Neuronal stem cell (in vitro differentiated cells): Measurements from ENCODE around the gene IL16.

ENCODE experiments used
- DNase-seq: peaks from one replicate; pipeline ENCODE4 v3.0.0-alpha.2; 2013; ENCODE audit warnings: low spot score
- H2AFZ ChIP-seq: one replicate; pipeline ENCODE4 v1.6.1; 2013; ENCODE audit warnings: mild to moderate bottlenecking, low read length, inconsistent platforms
- H2AK5ac ChIP-seq: 2 replicates; pipeline ENCODE4 v1.6.1; 2013; ENCODE audit warnings: low read depth, mild to moderate bottlenecking, inconsistent platforms, low read length, moderate library complexity, mixed read lengths
- H2BK120ac ChIP-seq: 2 replicates; pipeline ENCODE4 v1.6.1; 2013; ENCODE audit warnings: low read depth, mild to moderate bottlenecking, inconsistent platforms, low read length, moderate library complexity, mixed read lengths
- H2BK12ac ChIP-seq: one replicate; pipeline ENCODE4 v1.6.1; 2013; ENCODE audit warnings: low read length, inconsistent platforms
- H2BK15ac ChIP-seq: 2 replicates; pipeline ENCODE4 v1.6.1; 2013; ENCODE audit warnings: mild to moderate bottlenecking, low read length, inconsistent platforms, mixed read lengths
- H2BK5ac ChIP-seq: one replicate; pipeline ENCODE4 v1.6.1; 2013; ENCODE audit warnings: inconsistent platforms, mild to moderate bottlenecking, low read length, moderate library complexity
- H3K14ac ChIP-seq: one replicate; pipeline ENCODE4 v1.6.1; 2013; ENCODE audit warnings: low read length, inconsistent platforms
- H3K18ac ChIP-seq: 2 replicates; pipeline ENCODE4 v1.6.1; 2013; ENCODE audit warnings: low read length, inconsistent platforms
- H3K23ac ChIP-seq: 2 replicates; pipeline ENCODE4 v1.6.1; 2013; ENCODE audit warnings: low read depth, mild to moderate bottlenecking, mixed read lengths, low read length, inconsistent platforms; ENCODE audit not compliant: poor library complexity
- H3K27ac ChIP-seq: replicated peaks from 3 replicates; pipeline ENCODE4 v1.5.1; 2013; ENCODE audit warnings: low read length, inconsistent platforms
- H3K27me3 ChIP-seq, 3 experiments: 2 replicates each; pipeline ENCODE4 v1.6.1; 2013; ENCODE audit warnings: low read length in 3 of 3, mild to moderate bottlenecking in 2 of 3, inconsistent platforms in 1 of 3, low read depth in 1 of 3, mixed read lengths in 1 of 3, moderate library complexity in 1 of 3; ENCODE audit not compliant: control insufficient read depth in 3 of 3, insufficient read depth in 3 of 3
- H3K36me3 ChIP-seq, 2 donors: replicated peaks in 1 of 2; 2 replicates each; pipeline ENCODE4 v1.6.1; 2013; ENCODE audit warnings: low read length in 2 of 2; ENCODE audit not compliant: control insufficient read depth in 2 of 2, insufficient read depth in 2 of 2
- H3K4ac ChIP-seq: 2 replicates; pipeline ENCODE4 v1.6.1; 2013; ENCODE audit warnings: inconsistent platforms, mild to moderate bottlenecking, low read length, moderate library complexity
- H3K4me1 ChIP-seq, 2 donors: 1 replicate in 1 of 2; 2 replicates in 1 of 2; pipeline ENCODE4 v1.6.1; 2013; ENCODE audit warnings: low read length in 2 of 2, low read depth in 1 of 2; ENCODE audit not compliant: control insufficient read depth in 2 of 2, insufficient read depth in 1 of 2
- H3K4me2 ChIP-seq: one replicate; pipeline ENCODE4 v1.6.1; 2013; ENCODE audit warnings: mild to moderate bottlenecking, low read length, inconsistent platforms; ENCODE audit not compliant: insufficient read depth, poor library complexity, severe bottlenecking
- H3K4me3 ChIP-seq, 2 donors: 2 replicates each; pipeline ENCODE4 v1.5.1; 2013; ENCODE audit warnings: low read length in 2 of 2, mild to moderate bottlenecking in 2 of 2, inconsistent platforms in 1 of 2, moderate library complexity in 1 of 2
- H3K79me1 ChIP-seq: one replicate; pipeline ENCODE4 v1.6.1; 2013; ENCODE audit warnings: low read depth, mild to moderate bottlenecking, inconsistent platforms, low read length, moderate library complexity
- H3K9ac ChIP-seq: one replicate; pipeline ENCODE4 v1.6.1; 2013; ENCODE audit warnings: mild to moderate bottlenecking, low read depth, low read length, inconsistent platforms; ENCODE audit not compliant: poor library complexity
- H3K9me3 ChIP-seq, 2 donors: replicated peaks in 1 of 2; 2 replicates each; pipeline versions ENCODE3 to v1.6.1; 2013; ENCODE audit warnings: low read length in 2 of 2, mild to moderate bottlenecking in 2 of 2, inconsistent platforms in 1 of 2, low read depth in 1 of 2, mixed read lengths in 1 of 2, moderate library complexity in 1 of 2; ENCODE audit not compliant: control insufficient read depth in 2 of 2, insufficient read depth in 1 of 2
- H4K8ac ChIP-seq: one replicate; pipeline ENCODE4 v1.6.1; 2013; ENCODE audit warnings: low read depth, mild to moderate bottlenecking, inconsistent platforms, low read length, moderate library complexity
- H4K91ac ChIP-seq: one replicate; pipeline ENCODE4 v1.6.1; 2013; ENCODE audit warnings: low read length, low read depth, mild to moderate bottlenecking, inconsistent platforms; ENCODE audit not compliant: poor library complexity
- WGBS, 2 donors: extraction: QIAGEN DNeasy Blood & Tissue Kit; methylation state at CpG; one replicate each; pipeline ENCODE4 v1.1.7; 2013; ENCODE audit warnings: missing lambda C conversion rate in 2 of 2, mixed read lengths in 1 of 2; ENCODE audit not compliant: insufficient read length in 2 of 2, insufficient replicate concordance in 1 of 2; ENCODE audit errors: extremely low coverage in 2 of 2; 5-methylcytosine and 5-hydroxymethylcytosine counted together

IL16 gene

GRCh38 chr15:81341351-81341750, 144.7 kb downstream of the IL16 start:
- H3K79me1 ChIP-seq, result no peaks in the 10 kb centered on the region
- H4K91ac ChIP-seq, result no peak overlapping the region
- H3K23ac ChIP-seq, result no peak overlapping the region
- H2BK15ac ChIP-seq, result no peak overlapping the region
- DNase-seq, result no peak
- no peak overlapping the region for H3K18ac ChIP-seq
- WGBS, 2 donors, result no CpG with 5 or more reads among the region's 4 CpGs
- H3K9me3 ChIP-seq, result no peaks in the 10 kb centered on the region
- H3K4me2 ChIP-seq, result no peak overlapping the region
- no peaks in the 10 kb centered on the region for H3K4me1 ChIP-seq
- no peak overlapping the region for H2AFZ ChIP-seq
- H3K27ac ChIP-seq, result no peak overlapping the region
- no peak overlapping the region for H3K4me3 ChIP-seq
- H3K27me3 ChIP-seq, result no peaks in the 10 kb centered on the region
- H3K36me3 ChIP-seq, result no peaks in the 10 kb centered on the region
- no peak overlapping the region for H2BK120ac ChIP-seq
- no peak overlapping the region for H2BK5ac ChIP-seq
- H3K4ac ChIP-seq, result no peak overlapping the region
- H4K8ac ChIP-seq, result no peak overlapping the region
- no peak overlapping the region for H2AK5ac ChIP-seq
- no peak overlapping the region for H2BK12ac ChIP-seq
- H3K14ac ChIP-seq, result no peak overlapping the region
- H3K9ac ChIP-seq, result no peak overlapping the region

GRCh38 chr15:81343371-81343770, 146.7 kb downstream of the IL16 start:
- no peak overlapping the region for H3K14ac ChIP-seq
- H4K91ac ChIP-seq, result no peak overlapping the region
- no peak overlapping the region for H3K4ac ChIP-seq
- no peak for DNase-seq
- no peak overlapping the region for H4K8ac ChIP-seq
- no peak overlapping the region for H3K23ac ChIP-seq
- H3K18ac ChIP-seq, result no peak overlapping the region
- H3K9ac ChIP-seq, result no peak overlapping the region
- H2BK12ac ChIP-seq, result no peak overlapping the region
- no peak overlapping the region for H2BK15ac ChIP-seq
- no peak overlapping the region for H2AFZ ChIP-seq
- no peak overlapping the region for H3K27ac ChIP-seq
- H3K4me2 ChIP-seq, result no peak overlapping the region
- WGBS, 2 donors, result no CpG with 5 or more reads among the region's 4 CpGs
- no peaks in the 10 kb centered on the region for H3K79me1 ChIP-seq
- no peaks in the 10 kb centered on the region for H3K36me3 ChIP-seq
- no peak overlapping the region for H2BK120ac ChIP-seq
- H2BK5ac ChIP-seq, result no peak overlapping the region
- no peaks in the 10 kb centered on the region for H3K27me3 ChIP-seq
- no peaks in the 10 kb centered on the region for H3K9me3 ChIP-seq
- no peak overlapping the region for H2AK5ac ChIP-seq
- H3K4me1 ChIP-seq, result no peaks in the 10 kb centered on the region
- no peak overlapping the region for H3K4me3 ChIP-seq

GRCh38 chr15:81346611-81347010, 149.9 kb downstream of the IL16 start:
- H3K27ac ChIP-seq, result no peak overlapping the region
- no peaks in the 10 kb centered on the region for H3K79me1 ChIP-seq
- no peak for DNase-seq
- H3K14ac ChIP-seq, result no peak overlapping the region
- no CpG with 5 or more reads among the region's 2 CpGs for WGBS, 2 donors
- H4K8ac ChIP-seq, result no peak overlapping the region
- H3K9ac ChIP-seq, result no peak overlapping the region
- H3K4me1 ChIP-seq, result no peaks in the 10 kb centered on the region
- no peak overlapping the region for H3K4ac ChIP-seq
- H3K27me3 ChIP-seq, result no peaks in the 10 kb centered on the region
- no peak overlapping the region for H3K23ac ChIP-seq
- no peak overlapping the region for H3K4me3 ChIP-seq
- no peak overlapping the region for H3K18ac ChIP-seq
- H2AK5ac ChIP-seq, result no peak overlapping the region
- H4K91ac ChIP-seq, result no peak overlapping the region
- H2BK120ac ChIP-seq, result no peak overlapping the region
- H2AFZ ChIP-seq, result no peak overlapping the region
- H2BK5ac ChIP-seq, result no peak overlapping the region
- H2BK15ac ChIP-seq, result no peak overlapping the region
- H3K9me3 ChIP-seq, result no peaks in the 10 kb centered on the region
- no peak overlapping the region for H3K4me2 ChIP-seq
- H3K36me3 ChIP-seq, result no peaks in the 10 kb centered on the region
- H2BK12ac ChIP-seq, result no peak overlapping the region

- no peak overlapping the region for H2BK15ac ChIP-seq
- no peak overlapping the region for H2BK5ac ChIP-seq
- H3K79me1 ChIP-seq, result no peaks in the 10 kb centered on the region
- no peak overlapping the region for H3K18ac ChIP-seq
- no peaks in the 10 kb centered on the region for H3K36me3 ChIP-seq
- no peak overlapping the region for H3K14ac ChIP-seq
- no peak for DNase-seq
- H2BK120ac ChIP-seq, result no peak overlapping the region
- no peaks in the 10 kb centered on the region for H3K4me1 ChIP-seq
- no peak overlapping the region for H3K4me2 ChIP-seq
- no peaks in the 10 kb centered on the region for H3K27me3 ChIP-seq
- WGBS, 2 donors, result no CpG with 5 or more reads among the region's 4 CpGs
- no peak overlapping the region for H4K91ac ChIP-seq
- no peak overlapping the region for H3K4me3 ChIP-seq
- no peak overlapping the region for H2AFZ ChIP-seq
- H4K8ac ChIP-seq, result no peak overlapping the region
- no peak overlapping the region for H3K4ac ChIP-seq
- H3K9me3 ChIP-seq, result no peaks in the 10 kb centered on the region
- no peak overlapping the region for H2BK12ac ChIP-seq
- H2AK5ac ChIP-seq, result no peak overlapping the region
- no peak overlapping the region for H3K23ac ChIP-seq
- H3K27ac ChIP-seq, result no peak overlapping the region
- H3K9ac ChIP-seq, result no peak overlapping the region
Observed at GRCh38 chr15:81347910-81348309, 151.2 kb downstream of the IL16 start.
